Loucy (cell line): Measurements from ENCODE around the gene LPIN1.

ENCODE experiments used
- H2AFZ ChIP-seq: fragments of 200-600 bp; sonication (generic); 2 replicates; pipeline ENCODE4 v1.6.0; 2016; ENCODE audit warnings: antibody characterized with exemption, mild to moderate bottlenecking, low read length, moderate library complexity
- H3F3A ChIP-seq: fragments of 200-600 bp; 2 replicates; pipeline ENCODE4 v1.6.0; 2016; ENCODE audit warnings: antibody characterized with exemption, low read depth, mild to moderate bottlenecking
- H3K27me3 ChIP-seq: fragments of 200-600 bp; sonication (generic); 2 replicates; pipeline ENCODE4 v1.6.1; 2014; ENCODE audit warnings: low read length, mild to moderate bottlenecking; ENCODE audit not compliant: insufficient read depth, poor library complexity, severe bottlenecking
- H3K36me3 ChIP-seq: fragments of 200-600 bp; sonication (generic); 2 replicates; pipeline ENCODE4 v1.6.1; 2016; ENCODE audit warnings: low read length; ENCODE audit not compliant: insufficient read depth
- H3K4me1 ChIP-seq: fragments of 200-600 bp; sonication (generic); 2 replicates; pipeline ENCODE4 v1.5.1; 2014; ENCODE audit warnings: low read length, mild to moderate bottlenecking; ENCODE audit not compliant: insufficient read depth, poor library complexity, severe bottlenecking
- H3K4me2 ChIP-seq: fragments of 200-600 bp; sonication (generic); 2 replicates; pipeline ENCODE4 v1.6.0; 2014; ENCODE audit warnings: antibody characterized with exemption, low read length, low read depth, mild to moderate bottlenecking; ENCODE audit not compliant: poor library complexity, severe bottlenecking
- H3K4me3 ChIP-seq: fragments of 200-600 bp; sonication (generic); 2 replicates; pipeline ENCODE4 v1.5.1; 2014; ENCODE audit warnings: low read length, mild to moderate bottlenecking, mixed read lengths; ENCODE audit not compliant: poor library complexity, severe bottlenecking
- H3K79me2 ChIP-seq: fragments of 200-600 bp; sonication (generic); 2 replicates; pipeline ENCODE4 v1.6.1; 2014; ENCODE audit warnings: low read length; ENCODE audit not compliant: insufficient read depth
- H3K9ac ChIP-seq: fragments of 200-600 bp; sonication (generic); 2 replicates; pipeline ENCODE4 v1.6.0; 2014; ENCODE audit warnings: mild to moderate bottlenecking, low read depth, low read length, moderate library complexity; ENCODE audit not compliant: poor library complexity, severe bottlenecking
- H3K9me2 ChIP-seq: fragments of 200-600 bp; sonication (generic); replicated peaks from 2 replicates; pipeline ENCODE4 v1.6.1; 2016; ENCODE audit warnings: low read depth, low read length, mixed read lengths
- H3K9me3 ChIP-seq: fragments of 200-600 bp; sonication (generic); 2 replicates; pipeline ENCODE4 v1.6.1; 2014; ENCODE audit warnings: mild to moderate bottlenecking, antibody characterized with exemption, low read length, low read depth; ENCODE audit not compliant: insufficient read depth
- H4K20me1 ChIP-seq: fragments of 200-600 bp; sonication (generic); 2 replicates; pipeline ENCODE4 v1.6.0; 2014; ENCODE audit warnings: antibody characterized with exemption, low read length, mild to moderate bottlenecking; ENCODE audit not compliant: insufficient read depth, poor library complexity, severe bottlenecking
- CTCF ChIP-seq: fragments of 200-600 bp; sonication (generic); conservative IDR thresholded peaks from 2 replicates; pipeline ENCODE4 v1.5.1; 2014; ENCODE audit warnings: mild to moderate bottlenecking, antibody characterized with exemption, low read length
- EZH2phosphoT487 ChIP-seq: fragments of 200-600 bp; IDR thresholded peaks from 2 replicates; pipeline ENCODE4 v1.6.1; 2018; ENCODE audit warnings: antibody characterized with exemption, mild to moderate bottlenecking, moderate library complexity, borderline replicate concordance

LPIN1 gene

GRCh38 chr2:11754700-11755015 lies 8.2 kb downstream of the LPIN1 start:
- Histone ChIP-seq H3K4me1 (peaks cover 53% of the 10 kb centered on the region), H3K9me3 (no peaks in the 10 kb centered on the region), H3K4me2 (peak overlapping the region; percentile 91), H3K9ac (peak overlapping the region; percentile 50), H2AFZ (no peak overlapping the region), H3K27me3 (no peaks in the 10 kb centered on the region), H3K79me2 (peaks cover 78% of the 10 kb centered on the region), H3K9me2 (no peaks in the 10 kb centered on the region), H3K36me3 (no peaks in the 10 kb centered on the region), H3K4me3 (peak overlapping the region; percentile 68), H4K20me1 (peaks cover 15% of the 10 kb centered on the region), H3F3A (no peaks in the 10 kb centered on the region)
- TF ChIP-seq CTCF (no peak), EZH2phosphoT487 (no peak)

GRCh38 chr2:11757101-11757500 lies 10.7 kb downstream of the LPIN1 start:
- Histone ChIP-seq H4K20me1 (peaks cover 11% of the 10 kb centered on the region), H3K4me1 (peaks cover 36% of the 10 kb centered on the region), H3K27me3 (no peaks in the 10 kb centered on the region), H3K79me2 (peaks cover 67% of the 10 kb centered on the region), H3K4me3 (no peak overlapping the region), H3K36me3 (no peaks in the 10 kb centered on the region), H2AFZ (no peak overlapping the region), H3K9ac (no peak overlapping the region), H3K9me2 (no peaks in the 10 kb centered on the region), H3K9me3 (no peaks in the 10 kb centered on the region), H3F3A (no peaks in the 10 kb centered on the region), H3K4me2 (no peak overlapping the region)
- TF ChIP-seq EZH2phosphoT487 (no peak), CTCF (no peak)

- Histone ChIP-seq H3K79me2 (peaks cover 62% of the 10 kb centered on the region), H3F3A (no peaks in the 10 kb centered on the region), H4K20me1 (peaks cover 11% of the 10 kb centered on the region), H3K27me3 (no peaks in the 10 kb centered on the region), H3K36me3 (no peaks in the 10 kb centered on the region), H3K9ac (no peak overlapping the region), H3K9me3 (no peaks in the 10 kb centered on the region), H3K4me3 (no peak overlapping the region), H3K4me2 (no peak overlapping the region), H3K9me2 (no peaks in the 10 kb centered on the region), H3K4me1 (peaks cover 30% of the 10 kb centered on the region), H2AFZ (no peak overlapping the region)
- TF ChIP-seq CTCF (peak; percentile 24; the same call in 1 of the 2 replicates), EZH2phosphoT487 (no peak)
These were observed 11.8 kb downstream of the LPIN1 start for GRCh38 chr2:11758187-11758586.
